ENCODE results near the gene MPLKIP. TPM values are rescaled to one million over a fixed set of nuclear protein-coding genes. Genes with fewer than 3 reads are reported as not detected.

Gene MPLKIP
- total and polyA plus RNA-seq, 2 of the 4 experiments (the other 2 are of a cell fraction): 12.7 to 28.9 TPM

DNA sequence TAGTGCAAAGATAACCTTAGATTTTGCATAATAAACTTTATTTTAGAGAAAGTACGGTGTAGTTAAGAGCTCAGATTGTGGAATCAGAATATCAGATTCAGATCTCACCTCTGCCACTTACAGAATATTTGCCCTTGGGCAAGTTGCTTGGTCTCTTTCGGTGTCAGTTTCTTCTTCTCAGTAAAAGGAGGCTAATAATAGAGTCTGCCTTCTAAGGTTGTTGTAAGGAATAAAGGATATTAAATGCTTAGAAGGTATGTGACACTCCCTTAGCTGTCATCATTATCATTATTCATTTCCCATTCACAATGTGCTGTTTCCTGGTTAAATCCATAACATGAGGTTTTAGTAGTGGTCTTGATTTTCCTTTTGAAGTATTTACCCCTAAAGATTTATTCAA lies 42.2 kb downstream of the MPLKIP start:
- WGBS, 2 experiments (ENCODE audit: extremely low coverage in 2 of 2, insufficient read length in 1 of 2): no CpG with 5 or more reads among the region's 2 CpGs
- no peak for DNase-seq

More for the DNA sequence above, 42.2 kb downstream of the MPLKIP start:
- in situ Hi-C loops (cut with MboI; ENCODE audit: low sequenced_read_pairs) (no loop called here), dilution Hi-C loops (cut with HindIII; ENCODE audit: low sequenced_read_pairs, unreplicated experiment) (no loop called here), intact Hi-C loops (cut with micrococcal nuclease) (no loop called here)
- Histone ChIP-seq H2AFZ (replicated peaks; ENCODE audit: low read length, poor library complexity) (no peak overlapping the region), H2AK5ac (ENCODE audit: low read depth, low read length) (no peak overlapping the region), H3K18ac (ENCODE audit: low read depth, low read length) (no peak overlapping the region), H3K4me3 (ENCODE audit: insufficient read depth, low read depth, low read length) (no peak overlapping the region), H3K4ac (ENCODE audit: low read depth, low read length) (no peak overlapping the region), H3K4me1 (ENCODE audit: control insufficient read depth, insufficient read depth, low read length) (no peaks in the 10 kb centered on the region), H4K5ac (ENCODE audit: low read depth, low read length) (no peak overlapping the region), H3K9me3 (ENCODE audit: control insufficient read depth, insufficient read depth, low read length) (no peaks in the 10 kb centered on the region), H3K14ac (replicated peaks; ENCODE audit: low read depth, low read length) (no peak overlapping the region), H2AK9ac (replicated peaks; ENCODE audit: low read depth, low read length, poor library complexity) (no peak overlapping the region), H3K4me2 (ENCODE audit: low read depth, low read length) (no peak overlapping the region), H2BK5ac (ENCODE audit: low read depth, low read length, poor library complexity, severe bottlenecking) (no peak overlapping the region), H3K23ac (ENCODE audit: low read depth, low read length) (no peak overlapping the region), H3K27ac (ENCODE audit: insufficient read depth, low read length) (no peak overlapping the region), H3K9me1 (ENCODE audit: insufficient read depth, low read length) (no peaks in the 10 kb centered on the region), H2BK20ac (ENCODE audit: low read depth, low read length) (no peak overlapping the region), H3K79me1 (ENCODE audit: low read depth in 1 of 2, low read length in 2 of 2) (peaks cover 10 to 13% of the 10 kb centered on the region in 2 experiments; a peak in 3 of 4 replicates), H3K36me3 (ENCODE audit: control insufficient read depth, insufficient read depth, low read length) (peaks cover 33% of the 10 kb centered on the region), H2BK120ac (ENCODE audit: low read depth, low read length) (no peak overlapping the region), H3K27me3 (ENCODE audit: control insufficient read depth, insufficient read depth, low read length) (no peaks in the 10 kb centered on the region), H2BK15ac (ENCODE audit: low read depth, low read length) (no peak overlapping the region), H3K9ac (ENCODE audit: low read depth, low read length) (no peak overlapping the region), H4K8ac (ENCODE audit: low read depth in 2 of 2, low read length in 2 of 2) (no peak overlapping the region), H3K56ac (ENCODE audit: extremely low read depth, insufficient read depth, low read length) (no peak overlapping the region), H4K91ac (ENCODE audit: insufficient read depth, low read depth, low read length) (no peak overlapping the region), H4K20me1 (ENCODE audit: insufficient read depth, low read length) (no peaks in the 10 kb centered on the region)
- TF ChIP-seq BHLHE40 (IDR thresholded peaks at IDR 0.05; ENCODE audit: low read depth, low read length): no peak
- TF ChIP-seq SMC3 (IDR thresholded peaks at IDR 0.05; ENCODE audit: low read depth, low read length): no peak
- TF ChIP-seq NFE2L2 (IDR thresholded peaks at IDR 0.05; ENCODE audit: low read depth, low read length): no peak
- TF ChIP-seq RCOR1 (IDR thresholded peaks at IDR 0.05; ENCODE audit: insufficient replicate concordance, low read length): no peak
- TF ChIP-seq CHD1 (IDR thresholded peaks at IDR 0.05; ENCODE audit: low read depth, low read length): no peak
- TF ChIP-seq RFX5 (IDR thresholded peaks at IDR 0.05; ENCODE audit: low read depth, low read length): no peak
- no peak for TF ChIP-seq POLR2A (IDR thresholded peaks at IDR 0.05; ENCODE audit: low read depth, low read length)
- TF ChIP-seq RAD21 (IDR thresholded peaks at IDR 0.05; ENCODE audit: low read length): no peak
- TF ChIP-seq, protein P1, sequence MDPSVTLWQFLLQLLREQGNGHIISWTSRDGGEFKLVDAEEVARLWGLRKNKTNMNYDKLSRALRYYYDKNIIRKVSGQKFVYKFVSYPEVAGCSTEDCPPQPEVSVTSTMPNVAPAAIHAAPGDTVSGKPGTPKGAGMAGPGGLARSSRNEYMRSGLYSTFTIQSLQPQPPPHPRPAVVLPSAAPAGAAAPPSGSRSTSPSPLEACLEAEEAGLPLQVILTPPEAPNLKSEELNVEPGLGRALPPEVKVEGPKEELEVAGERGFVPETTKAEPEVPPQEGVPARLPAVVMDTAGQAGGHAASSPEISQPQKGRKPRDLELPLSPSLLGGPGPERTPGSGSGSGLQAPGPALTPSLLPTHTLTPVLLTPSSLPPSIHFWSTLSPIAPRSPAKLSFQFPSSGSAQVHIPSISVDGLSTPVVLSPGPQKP (IDR thresholded peaks at IDR 0.05; ENCODE audit: borderline replicate concordance, low read depth, low read length): no peak
- no peak for TF ChIP-seq MXI1 (IDR thresholded peaks at IDR 0.05; ENCODE audit: borderline replicate concordance, low read depth, low read length)
- no peak for TF ChIP-seq CTCF (conservative IDR thresholded peaks at IDR 0.05; ENCODE audit: low read depth, low read length)
- TF ChIP-seq FOS (IDR thresholded peaks at IDR 0.05; ENCODE audit: low read depth, low read length): no peak
- no peak for TF ChIP-seq CEBPB (IDR thresholded peaks at IDR 0.05; ENCODE audit: low read depth, low read length)
- TF ChIP-seq, protein P2, sequence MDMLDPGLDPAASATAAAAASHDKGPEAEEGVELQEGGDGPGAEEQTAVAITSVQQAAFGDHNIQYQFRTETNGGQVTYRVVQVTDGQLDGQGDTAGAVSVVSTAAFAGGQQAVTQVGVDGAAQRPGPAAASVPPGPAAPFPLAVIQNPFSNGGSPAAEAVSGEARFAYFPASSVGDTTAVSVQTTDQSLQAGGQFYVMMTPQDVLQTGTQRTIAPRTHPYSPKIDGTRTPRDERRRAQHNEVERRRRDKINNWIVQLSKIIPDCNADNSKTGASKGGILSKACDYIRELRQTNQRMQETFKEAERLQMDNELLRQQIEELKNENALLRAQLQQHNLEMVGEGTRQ (IDR thresholded peaks at IDR 0.05; ENCODE audit: low read depth, low read length): no peak
- no peak for TF ChIP-seq MAZ (IDR thresholded peaks at IDR 0.05; ENCODE audit: borderline replicate concordance, low read depth, low read length)
- TF ChIP-seq MAFK (IDR thresholded peaks at IDR 0.05; ENCODE audit: low read depth, low read length): no peak
- BruUV-seq (replicated peaks): no TSS peak
- ATAC-seq (ENCODE audit: low read depth): no peak
- POLR2A ChIA-PET (ENCODE audit: unreplicated experiment): no interaction called here
- CTCF ChIA-PET: interaction anchor here (0.6 kb wide), 1 partner anchor 1644 kb away, joined by 6 read pairs; no protein-coding TSS in a partner anchor

All from IMR-90 (cell line).